Pancreas (tissue), 10 donors: Measurements from ENCODE around the gene RET. TPM values are rescaled to one million over a fixed set of nuclear protein-coding genes. Genes with fewer than 3 reads are reported as not detected.
A peak's percentile ranks its signal among the peaks of the same experiment; 100 is the strongest.

Experiments used
- ATAC-seq, 4 donors: fragments of 200-7000 bp; cut with Tn5 transposase; one replicate each; pipeline versions ENCODE4 v1.8.0 to v1.9.1; 2020; ENCODE audit warnings: mild to moderate bottlenecking in 4 of 4, moderate library complexity in 4 of 4
- DNase-seq, 6 donors: peaks; one replicate each; pipeline ENCODE4 v3.0.0-alpha.2; 2020
- FAIRE-seq: peaks from 2 replicates; lab custom pipeline; 2012; peaks lifted over from hg19 to GRCh38; lab: Jason Lieb, UNC
- H3K27ac ChIP-seq, 4 donors: fragments of 200-600 bp; sonication (generic); 1 replicate in 3 of 4; 2 replicates in 1 of 4; pipeline versions ENCODE4 v1.5.0 to v1.8.0; 2020
- H3K27me3 ChIP-seq, 4 donors: fragments of 200-600 bp; one replicate each; pipeline ENCODE4 v1.8.0; 2021
- H3K36me3 ChIP-seq, 3 donors: fragments of 200-600 bp; sonication (generic) in 1 of 3; one replicate each; pipeline versions ENCODE4 v1.5.0 to v1.8.0; 2020 to 2021
- H3K4me1 ChIP-seq, 3 donors: fragments of 200-600 bp; one replicate each; pipeline ENCODE4 v1.8.0; 2021
- H3K4me3 ChIP-seq, 4 donors: fragments of 200-600 bp; sonication (generic) in 2 of 4; one replicate each; pipeline versions ENCODE4 v1.5.0 to v1.8.0; 2020 to 2021
- H3K9me3 ChIP-seq, 4 donors: fragments of 200-600 bp; one replicate each; pipeline ENCODE4 v1.8.0; 2021
- CTCF ChIP-seq, 4 donors: fragments of 200-600 bp; sonication (generic) in 3 of 4; IDR thresholded peaks; one replicate each; pipeline versions ENCODE4 v1.5.0 to v1.8.0; 2021; ENCODE audit warnings: antibody characterized with exemption in 4 of 4
- WGBS, 2 donors: extraction: QIAGEN DNeasy Blood & Tissue Kit; methylation state at CpG; one replicate each; pipeline ENCODE4 v1.1.7; 2013; 5-methylcytosine and 5-hydroxymethylcytosine counted together
- intact Hi-C, 3 donors: fragments of 100-400 bp; cut with DNase I; formaldehyde crosslinking; loops; one replicate each; pipeline versions ENCODE4 v1.11.1 to v1.14.2; 2022
- polyA plus RNA-seq, 2 donors: library from polyadenylated mRNA; stranded (reverse); fragments of 200-250 nt; gene quantifications; one replicate each; pipeline ENCODE4 v1.2.3, GENCODE V29; 2013
- total RNA-seq, 6 donors: library from RNA; stranded (reverse); fragmentation: NEBNext Ultra II Directional in 4 of 6; extraction: Animal tissue kit (Norgen Biotek cat#: 25700) in 4 of 6; gene quantifications; one replicate each; pipeline versions ENCODE4 v1.2.1 to v1.2.4, GENCODE V29; 2021 to 2023
- donor health status: healthy with polysubstance abuse.
- donor health status: DM: no; HTN: no; CAD: no; lungs with moderate emphysema.
- donor health status: DM: no; HTN: no; CAD: no.
- donor health status: control.
- donor health status: control.
- donor health status: Bipolar disorder and iron deficiency.
- donor health status: DM: yes; HTN: yes; CAD: no.
- donor health status: DM: no; HTN: no; CAD: no.
- donor health status: DM: no; HTN: no; CAD: no.
- donor health status: DM: yes; HTN: yes; CAD: no.

The RET gene
- total and polyA plus RNA-seq, 8 donors = 0.32 to 4.4 (median 0.83) TPM

GRCh38 chr10:43058716-43059335 is 18.0 kb upstream of the RET start:
- intact Hi-C loops = no loop called here
- no peak for TF ChIP-seq CTCF (IDR thresholded peaks at IDR 0.05)
- ATAC-seq = no peak
- WGBS, 2 donors = 75 to 78% methylated on average over 13 of the region's 13 CpGs
- Histone ChIP-seq H3K27ac (no peak overlapping the region), H3K36me3 (no peaks in the 10 kb centered on the region), H3K27me3 (no peaks in the 10 kb centered on the region), H3K9me3 (no peaks in the 10 kb centered on the region), H3K4me3 (no peak overlapping the region), H3K4me1 (no peaks in the 10 kb centered on the region)
- DNase-seq = peak in 2 of 6 donors; percentile 38 to 40
- FAIRE-seq = no peak

DNA sequence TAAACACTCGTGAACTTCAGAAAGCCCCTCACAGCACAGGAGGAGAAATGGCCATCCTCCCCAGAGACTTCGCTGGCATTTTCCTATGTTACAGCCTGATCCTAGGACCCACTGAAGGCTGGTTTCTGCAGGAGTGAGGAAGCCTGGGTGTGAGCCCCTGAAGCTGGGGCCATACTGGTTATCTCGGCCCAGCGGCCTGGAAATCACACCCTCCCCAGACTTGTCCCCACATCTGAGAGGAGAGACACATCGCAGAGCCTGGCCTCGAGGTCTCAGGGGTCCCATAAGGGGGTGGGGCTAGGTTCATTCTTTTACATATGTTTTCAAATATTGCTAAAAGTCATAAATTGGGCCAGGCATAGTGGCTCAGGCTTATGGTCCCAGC is 17.5 kb upstream of the RET start:
- no peaks in the 10 kb centered on the region for H3K27me3 ChIP-seq
- no peak for FAIRE-seq
- no peaks in the 10 kb centered on the region for H3K9me3 ChIP-seq
- no peak overlapping the region for H3K27ac ChIP-seq
- H3K4me3 ChIP-seq = no peak overlapping the region
- no peaks in the 10 kb centered on the region for H3K4me1 ChIP-seq
- ATAC-seq = no peak
- TF ChIP-seq CTCF (IDR thresholded peaks at IDR 0.05) = no peak
- intact Hi-C loops = no loop called here
- no peak for DNase-seq
- 67 to 78% methylated on average over 6 of the region's 6 CpGs for WGBS, 2 donors
- H3K36me3 ChIP-seq = no peaks in the 10 kb centered on the region

- H3K36me3 ChIP-seq = no peaks in the 10 kb centered on the region
- no peaks in the 10 kb centered on the region for H3K27me3 ChIP-seq
- no peaks in the 10 kb centered on the region for H3K9me3 ChIP-seq
- 56 to 60% methylated on average over 7 of the region's 7 CpGs for WGBS, 2 donors
- no peak overlapping the region for H3K4me3 ChIP-seq
- no peak for ATAC-seq
- FAIRE-seq = no peak
- peak in 1 of 6 donors; percentile 22 for DNase-seq
- no peak overlapping the region for H3K27ac ChIP-seq
- H3K4me1 ChIP-seq = no peaks in the 10 kb centered on the region
- TF ChIP-seq CTCF (IDR thresholded peaks at IDR 0.05) = no peak
- intact Hi-C loops = no loop called here
These were observed 17.0 kb upstream of the RET start for GRCh38 chr10:43059828-43060227.

DNA sequence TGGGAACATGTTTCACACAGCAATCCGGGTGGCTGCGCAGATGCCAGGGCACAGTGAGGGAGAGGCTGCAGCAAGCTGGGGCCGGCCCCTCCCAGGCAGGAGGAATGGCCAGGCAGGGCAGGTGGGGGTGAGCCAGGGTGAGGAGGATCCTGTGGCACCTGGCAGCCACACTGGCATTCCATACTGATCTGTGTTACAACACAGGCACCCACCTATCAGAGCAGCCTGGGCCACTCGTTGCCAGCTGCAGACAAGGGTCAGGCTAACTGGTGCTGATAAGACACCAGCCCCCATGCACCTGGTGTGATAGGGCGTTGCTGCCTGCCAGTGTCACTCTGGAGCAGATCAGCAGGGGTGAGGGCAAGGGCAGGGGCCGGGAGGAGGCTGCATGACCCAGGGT is 16.6 kb upstream of the RET start:
- 31 to 36% methylated on average over 6 of the region's 6 CpGs for WGBS, 2 donors
- H3K36me3 ChIP-seq = no peaks in the 10 kb centered on the region
- no peak overlapping the region for H3K4me3 ChIP-seq
- FAIRE-seq (no peak), ATAC-seq (peak in 2 of 4 donors; percentile 70 to 80), DNase-seq (peak in 2 of 6 donors; percentile 50 to 59)
- intact Hi-C loops = no loop called here
- no peak for TF ChIP-seq CTCF (IDR thresholded peaks at IDR 0.05)
- H3K9me3 ChIP-seq = no peaks in the 10 kb centered on the region
- H3K27me3 ChIP-seq = no peaks in the 10 kb centered on the region
- no peak overlapping the region for H3K27ac ChIP-seq
- no peaks in the 10 kb centered on the region for H3K4me1 ChIP-seq

GRCh38 chr10:43061331-43061730 is 15.5 kb upstream of the RET start:
- Histone ChIP-seq H3K27me3 (no peaks in the 10 kb centered on the region), H3K36me3 (no peaks in the 10 kb centered on the region), H3K9me3 (no peaks in the 10 kb centered on the region), H3K4me1 (no peaks in the 10 kb centered on the region), H3K27ac (no peak overlapping the region), H3K4me3 (no peak overlapping the region)
- no peak for TF ChIP-seq CTCF (IDR thresholded peaks at IDR 0.05)
- ATAC-seq (no peak), FAIRE-seq (no peak), DNase-seq (peak in 1 of 6 donors; percentile 34)
- whole genome bisulfite sequencing, 2 donors = 84 to 90% methylated on average over 8 of the region's 8 CpGs
- intact Hi-C loops = no loop called here
